HK-2 (cell line): Measurements from ENCODE around the gene TOPORS.
"Not testable (repeated sequence)": the region's sequence is repeated elsewhere in the genome, so short reads cannot be mapped to it uniquely, and the experiment has no call there.

Source experiments
- DNase-seq: peaks from one replicate; pipeline ENCODE4 v3.0.0-alpha.2; 2018; ENCODE audit not compliant: unreplicated experiment

TOPORS gene

GRCh38 chr9:32565967-32566366 lies 13.6 kb upstream of the TOPORS start:
- DNase-seq, result no peak

- no peak for DNase-seq
Observed at GRCh38 chr9:32558408-32558934, 6.1 kb upstream of the TOPORS start.

GRCh38 chr9:32554591-32554990 lies 2.2 kb upstream of the TOPORS start:
- DNase-seq, result no peak

- no peak for DNase-seq
Observed at GRCh38 chr9:32554107-32554506, 1.7 kb upstream of the TOPORS start.

GRCh38 chr9:32551276-32552051 lies 922 bp downstream of the TOPORS start:
- DNase-seq, result peak; percentile 16

- peak; percentile 85 for DNase-seq
Observed at GRCh38 chr9:32550562-32551275, 1.7 kb downstream of the TOPORS start.

- DNase-seq, result peak; percentile 11
Observed at GRCh38 chr9:32550150-32550561, 2.2 kb downstream of the TOPORS start.

- not testable (repeated sequence) for DNase-seq
Observed at GRCh38 chr9:32548213-32548612, 4.2 kb downstream of the TOPORS start.

GRCh38 chr9:32545884-32546283 lies 6.5 kb downstream of the TOPORS start:
- no peak for DNase-seq

- DNase-seq, result no peak
Observed at GRCh38 chr9:32543047-32543446, 9.3 kb downstream of the TOPORS start.

GRCh38 chr9:32533816-32534215 lies 18.6 kb downstream of the TOPORS start:
- DNase-seq, result no peak

- no peak for DNase-seq
Observed at GRCh38 chr9:32533336-32533735, 19.1 kb downstream of the TOPORS start.

- no peak for DNase-seq
Observed at GRCh38 chr9:32526707-32527048, 25.7 kb downstream of the TOPORS start.

GRCh38 chr9:32526041-32526706 lies 26.2 kb downstream of the TOPORS start, which contains the start of gene RIGI:
Gene RIGI (minus strand): TSS chr9:32526196. CDS start chr9:32526166, 30 bp downstream.
- DNase-seq, result peak; percentile 85

GRCh38 chr9:32525709-32526030 lies 26.7 kb downstream of the TOPORS start:
- DNase-seq, result no peak

- no peak for DNase-seq
Observed at GRCh38 chr9:32524892-32525708, 27.3 kb downstream of the TOPORS start.

GRCh38 chr9:32524558-32524891 lies 27.9 kb downstream of the TOPORS start:
- not testable (repeated sequence) for DNase-seq

- no peak for DNase-seq
Observed at GRCh38 chr9:32523910-32524309, 28.5 kb downstream of the TOPORS start.

- DNase-seq, result no peak
Observed at GRCh38 chr9:32518276-32518675, 34.1 kb downstream of the TOPORS start.

GRCh38 chr9:32516241-32516640 lies 36.1 kb downstream of the TOPORS start:
- DNase-seq, result no peak

- DNase-seq, result no peak
Observed at GRCh38 chr9:32508728-32509127, 43.7 kb downstream of the TOPORS start.

- DNase-seq, result no peak
Observed at GRCh38 chr9:32503008-32503407, 49.4 kb downstream of the TOPORS start.
